ENCODE measurements around the gene ZNF467. TPM values are rescaled to one million over a fixed set of nuclear protein-coding genes. Genes with fewer than 3 reads are reported as not detected.

ZNF467 gene
- total RNA-seq, 4 donors from 2014 or later: 4.2 to 15.4 (median 9.3) TPM

DNA sequence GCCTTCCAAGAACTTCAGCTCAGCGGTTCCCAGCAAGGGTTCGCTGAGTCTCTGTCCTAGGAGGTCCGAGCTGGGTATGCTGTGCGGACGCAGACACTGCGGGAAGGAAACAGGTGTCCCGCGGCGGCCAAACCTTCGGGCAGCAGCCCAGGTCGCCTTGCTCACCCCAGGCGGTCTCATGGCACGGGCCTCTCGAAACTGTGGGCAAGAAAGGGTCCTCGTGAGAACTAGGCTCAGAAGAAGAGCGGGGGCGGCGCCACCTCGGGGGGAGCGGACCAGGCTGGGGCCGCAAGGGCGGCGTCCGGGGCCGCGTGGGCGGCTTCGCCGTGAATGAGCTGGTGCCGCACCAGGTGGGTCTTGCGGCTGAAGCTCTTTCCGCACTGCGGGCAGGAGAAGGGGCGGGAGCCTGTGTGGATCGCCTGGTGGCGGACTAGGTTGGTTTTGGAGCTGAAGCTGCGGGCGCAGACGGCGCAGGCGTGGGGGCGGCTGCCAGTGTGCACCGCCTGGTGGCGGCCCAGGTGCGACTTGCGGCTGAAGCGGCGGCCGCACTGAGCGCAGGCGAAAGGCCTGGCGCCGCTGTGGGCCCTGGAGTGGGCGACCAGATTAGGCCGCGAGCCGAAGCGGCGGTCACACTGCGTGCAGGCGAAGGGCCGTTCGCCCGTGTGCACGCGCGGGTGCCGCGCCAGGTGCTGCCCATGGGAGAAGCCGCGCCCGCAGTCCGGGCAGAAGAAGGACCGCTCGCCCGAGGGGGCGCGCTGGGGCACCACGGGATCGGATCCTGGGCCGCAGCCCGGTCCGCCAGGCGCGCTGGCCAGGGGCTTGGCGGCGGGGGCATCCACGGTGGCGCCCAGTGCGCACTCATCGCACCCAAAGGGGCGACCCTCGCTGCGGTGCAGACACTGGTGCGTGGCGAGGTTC lies 8.6 kb downstream of the ZNF467 start:
- H3K36me3 ChIP-seq: peaks cover 0 to 55% of the 10 kb centered on the region in 2 donors
- ATAC-seq: no peak
- no peak for TF ChIP-seq POLR2AphosphoS5 (IDR thresholded peaks at IDR 0.05)
- TF ChIP-seq EP300 (IDR thresholded peaks at IDR 0.05): no peak
- TF ChIP-seq, protein P1, sequence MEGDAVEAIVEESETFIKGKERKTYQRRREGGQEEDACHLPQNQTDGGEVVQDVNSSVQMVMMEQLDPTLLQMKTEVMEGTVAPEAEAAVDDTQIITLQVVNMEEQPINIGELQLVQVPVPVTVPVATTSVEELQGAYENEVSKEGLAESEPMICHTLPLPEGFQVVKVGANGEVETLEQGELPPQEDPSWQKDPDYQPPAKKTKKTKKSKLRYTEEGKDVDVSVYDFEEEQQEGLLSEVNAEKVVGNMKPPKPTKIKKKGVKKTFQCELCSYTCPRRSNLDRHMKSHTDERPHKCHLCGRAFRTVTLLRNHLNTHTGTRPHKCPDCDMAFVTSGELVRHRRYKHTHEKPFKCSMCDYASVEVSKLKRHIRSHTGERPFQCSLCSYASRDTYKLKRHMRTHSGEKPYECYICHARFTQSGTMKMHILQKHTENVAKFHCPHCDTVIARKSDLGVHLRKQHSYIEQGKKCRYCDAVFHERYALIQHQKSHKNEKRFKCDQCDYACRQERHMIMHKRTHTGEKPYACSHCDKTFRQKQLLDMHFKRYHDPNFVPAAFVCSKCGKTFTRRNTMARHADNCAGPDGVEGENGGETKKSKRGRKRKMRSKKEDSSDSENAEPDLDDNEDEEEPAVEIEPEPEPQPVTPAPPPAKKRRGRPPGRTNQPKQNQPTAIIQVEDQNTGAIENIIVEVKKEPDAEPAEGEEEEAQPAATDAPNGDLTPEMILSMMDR (IDR thresholded peaks at IDR 0.05): no peak
- no peak for TF ChIP-seq POLR2A (IDR thresholded peaks at IDR 0.05)
- 60 to 77% methylated on average over 4 to 5 of the region's 96 CpGs for WGBS, 2 donors (ENCODE audit: low coverage in 1 of 2)
- H3K27me3 ChIP-seq: peaks cover 15% of the 10 kb centered on the region
- no peaks in the 10 kb centered on the region for H3K9me3 ChIP-seq
- H3K27ac ChIP-seq: no peak overlapping the region
- no peaks in the 10 kb centered on the region for H3K4me1 ChIP-seq
- H3K4me3 ChIP-seq: no peak overlapping the region

GRCh38 chr7:149763563-149764240 lies 9.7 kb downstream of the ZNF467 start:
- ATAC-seq: no peak
- 81 to 89% methylated on average over 9 to 15 of the region's 22 CpGs for WGBS, 2 donors (ENCODE audit: low coverage in 1 of 2)

GRCh38 chr7:149762610-149763009 lies 10.8 kb downstream of the ZNF467 start:
- H3K27ac ChIP-seq: no peak overlapping the region
- peaks cover 0 to 35% of the 10 kb centered on the region in 2 donors for H3K36me3 ChIP-seq
- no peak overlapping the region for H3K4me3 ChIP-seq
- TF ChIP-seq POLR2A (IDR thresholded peaks at IDR 0.05) (no peak), EP300 (IDR thresholded peaks at IDR 0.05) (no peak), POLR2AphosphoS5 (IDR thresholded peaks at IDR 0.05) (no peak)
- TF ChIP-seq, protein P1 (IDR thresholded peaks at IDR 0.05): no peak
- H3K4me1 ChIP-seq: no peaks in the 10 kb centered on the region
- ATAC-seq: no peak
- 87 to 88% methylated on average over 8 to 10 of the region's 10 CpGs for WGBS, 2 donors (ENCODE audit: low coverage in 1 of 2)
- no peaks in the 10 kb centered on the region for H3K9me3 ChIP-seq
- H3K27me3 ChIP-seq: peaks cover 15% of the 10 kb centered on the region

More at GRCh38 chr7:149763563-149764240, 9.7 kb downstream of the ZNF467 start:
- Histone ChIP-seq H3K27me3 (peaks cover 15% of the 10 kb centered on the region), H3K4me1 (no peaks in the 10 kb centered on the region), H3K4me3 (no peak overlapping the region), H3K36me3 (peaks cover 0 to 44% of the 10 kb centered on the region in 2 donors), H3K27ac (no peak overlapping the region), H3K9me3 (no peaks in the 10 kb centered on the region)
- TF ChIP-seq, protein P1 (IDR thresholded peaks at IDR 0.05): no peak
- TF ChIP-seq POLR2AphosphoS5 (IDR thresholded peaks at IDR 0.05) (no peak), EP300 (IDR thresholded peaks at IDR 0.05) (no peak), POLR2A (IDR thresholded peaks at IDR 0.05) (no peak)

DNA sequence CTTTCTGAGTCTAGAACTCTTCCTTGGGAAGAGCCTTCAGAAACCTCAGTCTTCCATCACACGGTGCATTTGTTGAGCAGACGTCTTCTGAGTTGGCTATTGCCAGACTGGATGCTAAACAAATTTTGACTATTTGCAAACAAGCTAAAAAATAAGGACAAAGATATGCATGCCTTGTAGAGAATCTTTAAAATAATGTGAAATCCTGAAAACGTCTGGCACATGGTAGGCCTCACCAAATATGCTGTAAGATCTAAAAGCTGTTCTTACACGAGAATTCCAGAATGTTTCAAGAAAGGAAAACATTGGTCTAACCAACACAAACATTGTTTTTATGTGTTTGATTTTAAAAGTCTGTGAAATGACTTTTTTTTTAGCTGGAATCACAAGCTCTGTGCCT lies 11.3 kb downstream of the ZNF467 start:
- Histone ChIP-seq H3K36me3 (peaks cover 0 to 31% of the 10 kb centered on the region in 2 donors), H3K4me3 (no peak overlapping the region), H3K27me3 (peaks cover 15% of the 10 kb centered on the region), H3K4me1 (no peaks in the 10 kb centered on the region), H3K27ac (no peak overlapping the region), H3K9me3 (no peaks in the 10 kb centered on the region)
- no peak for TF ChIP-seq POLR2AphosphoS5 (IDR thresholded peaks at IDR 0.05)
- ATAC-seq: no peak
- WGBS, 2 donors (ENCODE audit: low coverage in 1 of 2): 70 to 77% methylated on average over 4 of the region's 4 CpGs

GRCh38 chr7:149761307-149761706 lies 12.1 kb downstream of the ZNF467 start:
- Histone ChIP-seq H3K9me3 (no peaks in the 10 kb centered on the region), H3K27ac (no peak overlapping the region), H3K4me3 (no peak overlapping the region), H3K27me3 (peaks cover 15% of the 10 kb centered on the region), H3K36me3 (peaks cover 0 to 23% of the 10 kb centered on the region in 2 donors), H3K4me1 (no peaks in the 10 kb centered on the region)
- no peak for ATAC-seq
- TF ChIP-seq, protein P1 (IDR thresholded peaks at IDR 0.05): no peak
- TF ChIP-seq POLR2AphosphoS5 (IDR thresholded peaks at IDR 0.05): no peak
- 64 to 86% methylated on average over 3 to 5 of the region's 5 CpGs for WGBS, 2 donors (ENCODE audit: low coverage in 1 of 2)
